ENCODE measurements around the gene PTGIS.
"Not testable (repeated sequence)": the region's sequence is repeated elsewhere in the genome, so short reads cannot be mapped to it uniquely, and the experiment has no call there.

The PTGIS gene

GRCh38 chr20:49567421-49568277 lies at the start of gene PTGIS:
TSS of gene PTGIS (minus strand) at chr20:49568137. CDS start at chr20:49568116, 21 bp downstream.
- no peak for DNase-seq

- not testable (repeated sequence) for DNase-seq
Measured at GRCh38 chr20:49617394-49617793, 49.5 kb upstream of the PTGIS start.

- no peak for DNase-seq
Measured at GRCh38 chr20:49616154-49617007, 48.4 kb upstream of the PTGIS start.

GRCh38 chr20:49615401-49616153 lies 47.6 kb upstream of the PTGIS start:
- no peak for DNase-seq

DNA sequence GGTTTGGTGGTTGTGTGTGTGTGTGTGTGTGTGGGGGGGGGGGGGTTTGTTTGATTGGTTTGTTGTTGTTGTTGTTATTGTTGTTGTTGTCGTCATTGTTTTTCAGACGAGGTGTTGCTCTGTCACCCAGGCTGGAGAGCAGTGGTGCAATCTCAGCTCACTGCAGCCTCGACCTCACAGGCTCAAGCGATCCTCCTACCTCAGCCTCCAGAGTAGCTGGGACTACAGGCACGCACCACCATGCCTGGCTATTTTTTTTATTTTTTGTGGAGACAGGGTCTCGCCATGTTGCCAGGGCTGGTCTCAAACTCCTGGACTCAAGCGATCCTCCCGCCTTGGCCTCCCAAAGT lies 47.1 kb upstream of the PTGIS start:
- not testable (repeated sequence) for DNase-seq

- no peak for DNase-seq
Measured at GRCh38 chr20:49614338-49615050, 46.6 kb upstream of the PTGIS start.

- DNase-seq = no peak
Measured at GRCh38 chr20:49612127-49612738, 44.3 kb upstream of the PTGIS start.

GRCh38 chr20:49611539-49612126 lies 43.7 kb upstream of the PTGIS start:
- not testable (repeated sequence) for DNase-seq

GRCh38 chr20:49610691-49611538 lies 43.0 kb upstream of the PTGIS start:
- peak; percentile 22 for DNase-seq

DNA sequence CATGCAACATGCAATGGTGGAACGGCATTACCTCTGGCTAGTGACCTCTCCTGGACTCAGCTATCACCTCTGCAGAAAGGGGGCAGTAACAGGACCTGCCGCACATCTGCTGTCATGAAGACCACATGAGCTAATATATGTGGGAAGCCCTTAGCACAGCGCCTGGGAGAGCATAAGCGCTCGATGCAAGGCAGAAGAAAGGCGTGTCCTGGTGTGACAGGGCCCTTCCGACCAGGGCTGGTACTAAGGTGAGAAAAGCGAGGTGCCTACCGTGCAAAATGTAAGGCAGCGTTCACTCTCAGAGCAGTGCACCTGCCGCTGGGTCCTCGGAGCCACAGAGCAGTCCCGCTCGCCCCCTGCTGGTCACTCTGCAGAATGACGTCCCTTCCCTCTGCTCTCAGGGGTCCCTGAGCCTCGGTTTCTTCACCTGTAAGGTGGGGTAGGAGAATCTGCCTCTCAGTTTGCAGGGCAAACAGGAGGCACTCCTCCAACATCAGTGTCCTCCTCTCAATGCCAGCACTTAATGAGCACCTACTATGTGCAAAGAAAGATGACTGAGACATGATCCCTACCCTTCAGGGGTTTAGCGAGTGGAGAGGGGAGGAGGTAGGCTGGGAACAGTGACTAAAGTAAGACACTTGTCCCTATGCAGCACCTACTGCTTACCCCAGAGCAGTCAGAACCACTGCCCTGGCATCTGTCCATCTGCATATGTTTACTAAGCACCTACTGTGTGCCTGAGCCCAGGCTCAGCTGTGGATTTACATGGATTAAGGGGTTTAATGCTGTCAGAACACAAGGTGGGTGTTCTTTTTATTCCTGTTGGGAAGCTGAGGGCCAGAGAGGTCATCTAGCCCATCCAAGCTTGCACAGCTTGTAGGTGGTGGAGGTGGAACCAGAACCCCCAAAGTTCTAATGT lies 41.1 kb upstream of the PTGIS start:
- peak; percentile 60 for DNase-seq

GRCh38 chr20:49607568-49607967 lies 39.6 kb upstream of the PTGIS start:
- no peak for DNase-seq

DNA sequence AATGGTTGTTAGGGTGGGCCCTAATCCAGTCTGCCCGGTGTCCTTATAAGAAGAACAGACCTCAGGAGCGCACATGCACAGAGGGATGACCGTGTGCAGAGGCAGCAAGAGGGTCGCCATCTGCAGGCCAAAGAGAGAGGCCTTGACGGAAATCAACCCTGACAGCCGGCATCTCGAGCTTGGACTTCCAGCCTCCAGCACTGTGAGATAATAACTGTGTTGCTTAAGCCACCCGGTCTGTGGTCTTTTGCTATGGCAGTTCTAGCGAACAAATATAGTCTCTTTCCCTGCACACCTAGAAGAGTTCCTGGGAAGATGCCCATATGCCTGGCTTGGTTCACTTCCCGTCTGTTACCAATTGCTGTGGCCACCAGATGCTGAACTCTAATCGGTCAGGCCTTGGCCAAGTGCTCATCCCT lies 35.3 kb upstream of the PTGIS start:
- DNase-seq = no peak

GRCh38 chr20:49602345-49603208 lies 34.6 kb upstream of the PTGIS start:
- no peak for DNase-seq

DNA sequence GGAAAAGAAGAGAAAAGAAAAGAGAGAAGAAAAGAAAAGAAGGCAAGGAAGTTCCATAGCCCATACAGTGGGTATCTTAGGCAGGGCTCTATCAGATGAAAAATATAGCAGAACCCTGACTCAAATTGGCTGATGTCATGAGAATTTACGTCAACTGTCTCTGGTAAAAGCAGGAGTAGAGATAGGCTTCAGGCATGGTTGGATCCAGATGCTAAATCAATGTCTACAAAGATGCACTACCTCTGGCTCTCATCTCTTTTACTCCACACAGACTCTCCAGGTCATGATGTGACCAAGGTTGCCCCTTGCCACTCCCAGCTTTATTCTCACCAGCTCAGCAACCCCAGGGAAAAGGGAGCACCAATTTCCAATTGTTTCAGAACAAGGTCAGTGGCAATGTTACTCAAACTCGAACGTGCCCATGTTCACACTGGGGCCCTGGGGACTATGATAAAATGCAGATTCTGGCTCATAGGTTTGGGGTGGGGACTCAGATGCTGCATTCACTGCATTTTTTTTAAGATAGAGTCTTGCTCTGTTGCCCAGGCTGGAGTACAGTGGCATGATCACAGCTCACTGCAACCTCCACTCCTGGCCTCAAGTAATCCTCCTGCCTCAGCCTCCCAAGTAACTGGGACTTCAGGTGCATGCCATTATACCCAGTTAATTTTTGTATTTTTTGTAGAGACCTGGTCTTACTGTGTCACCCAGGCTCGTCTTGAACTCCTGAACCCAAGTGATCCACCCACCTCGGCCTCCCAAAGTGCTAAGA lies 33.4 kb upstream of the PTGIS start:
- DNase-seq = no peak

DNA sequence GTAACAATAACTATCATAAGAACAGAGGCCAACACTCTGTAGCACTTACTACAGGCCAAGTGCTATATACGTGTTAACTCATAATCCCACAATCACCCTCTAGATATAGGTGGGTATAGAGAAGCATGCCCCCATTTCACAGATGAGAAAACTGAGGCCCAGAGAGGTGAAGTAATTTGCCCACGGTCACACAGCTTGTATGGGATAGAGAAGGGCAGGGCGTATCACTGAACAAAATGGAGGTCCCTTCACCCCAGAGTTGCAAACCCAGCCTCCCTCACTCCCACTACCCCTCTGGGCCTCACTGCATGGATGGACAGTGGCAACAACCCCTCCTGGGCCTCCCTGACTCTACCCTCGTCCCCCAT lies 31.8 kb upstream of the PTGIS start:
- DNase-seq = no peak

GRCh38 chr20:49597825-49598395 lies 30.0 kb upstream of the PTGIS start:
- no peak for DNase-seq

DNA sequence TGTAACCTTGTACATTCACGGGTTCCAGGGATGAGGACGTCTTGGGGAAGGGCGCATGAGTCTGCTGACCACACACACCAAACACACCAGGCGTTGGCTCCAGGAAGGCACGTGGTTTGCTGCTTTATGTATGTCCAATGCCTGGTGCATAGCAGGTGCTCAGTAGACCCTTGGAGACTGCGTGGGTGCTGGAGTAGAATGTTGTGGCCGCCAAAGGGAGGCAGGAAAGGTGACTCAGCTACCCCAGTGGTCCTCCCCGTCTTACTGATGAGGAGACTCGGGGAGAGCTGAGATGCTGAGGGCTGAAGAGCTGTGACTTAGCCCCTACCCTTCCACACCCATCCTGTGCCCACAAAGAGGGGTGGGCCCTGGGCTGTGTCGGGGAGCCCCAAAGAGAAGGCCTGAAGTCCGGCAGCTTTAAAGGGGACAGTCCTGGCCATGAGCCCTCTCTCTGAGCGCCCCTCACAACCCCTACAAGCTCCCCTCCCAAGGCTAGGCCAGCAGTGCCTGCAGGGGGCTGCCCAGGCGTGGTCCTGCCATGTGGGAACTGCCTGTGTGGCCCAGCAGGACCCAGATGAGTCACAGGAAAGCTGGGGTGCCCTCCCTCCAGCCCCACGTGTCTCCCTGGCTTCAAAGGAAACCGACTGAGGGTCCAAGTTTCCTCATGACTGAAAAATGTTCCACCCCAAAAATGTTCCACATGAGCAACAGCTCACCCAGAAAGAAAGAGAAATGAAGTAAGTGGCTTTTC lies 28.0 kb upstream of the PTGIS start:
- DNase-seq = no peak

All from NCI-H1105 (cell line).